IMR-90 (cell line): ENCODE data around the gene UNC79. TPM values are rescaled to one million over a fixed set of nuclear protein-coding genes. Genes with fewer than 3 reads are reported as not detected.

Experiments used
- ATAC-seq: fragments of 200-7000 bp; cut with Tn5 transposase; 2 replicates; pipeline ENCODE4 v1.9.1; 2020; ENCODE audit warnings: low read depth, mild to moderate bottlenecking, moderate library complexity
- BruUV-seq: library from RNA; stranded (reverse); fragments of 400-500 nt; replicated peaks from 2 replicates; lab custom pipeline; 2021; lab: Mats Ljungman, UMichigan
- CTCF ChIA-PET: fragments of 300-600 bp; formaldehyde crosslinking; extraction: SDS; loops from one replicate; lab custom pipeline; 2021; ENCODE audit warnings: antibody characterized with exemption; lab: Yijun Ruan, JAX
- POLR2A ChIA-PET: fragments of 300-600 bp; sonication (Branson Sonifier 250); formaldehyde crosslinking; loops from one replicate; lab custom pipeline; 2022; ENCODE audit warnings: antibody characterized with exemption; ENCODE audit not compliant: unreplicated experiment; lab: Charles Lee
- DNase-seq: peaks from one replicate; pipeline ENCODE4 v3.0.0; 2013
- H2AFZ ChIP-seq: replicated peaks from 2 replicates; pipeline ENCODE3; 2013; ENCODE audit warnings: low read length, mild to moderate bottlenecking; ENCODE audit not compliant: poor library complexity
- H2AK5ac ChIP-seq: 2 replicates; pipeline ENCODE4 v1.6.1; 2013; ENCODE audit warnings: low read depth, low read length, inconsistent platforms
- H2AK9ac ChIP-seq: replicated peaks from 2 replicates; pipeline ENCODE3; 2013; ENCODE audit warnings: mild to moderate bottlenecking, low read depth, low read length, moderate library complexity; ENCODE audit not compliant: poor library complexity
- H2BK120ac ChIP-seq: 2 replicates; pipeline ENCODE4 v1.6.1; 2013; ENCODE audit warnings: low read depth, low read length, inconsistent platforms
- H2BK15ac ChIP-seq: 3 replicates; pipeline ENCODE4 v1.6.1; 2013; ENCODE audit warnings: low read depth, low read length, inconsistent platforms
- H2BK20ac ChIP-seq: 2 replicates; pipeline ENCODE4 v1.6.1; 2013; ENCODE audit warnings: low read depth, mild to moderate bottlenecking, inconsistent platforms, low read length, moderate library complexity
- H2BK5ac ChIP-seq: 2 replicates; pipeline ENCODE4 v1.6.1; 2013; ENCODE audit warnings: mild to moderate bottlenecking, low read depth, low read length, inconsistent platforms; ENCODE audit not compliant: poor library complexity, severe bottlenecking
- H3K14ac ChIP-seq: replicated peaks from 2 replicates; pipeline ENCODE4 v1.6.1; 2013; ENCODE audit warnings: low read depth, low read length, inconsistent platforms
- H3K18ac ChIP-seq: 2 replicates; pipeline ENCODE4 v1.6.1; 2013; ENCODE audit warnings: low read depth, low read length, control low read depth
- H3K23ac ChIP-seq: 2 replicates; pipeline ENCODE4 v1.6.1; 2013; ENCODE audit warnings: low read depth, low read length, inconsistent platforms
- H3K27ac ChIP-seq: 2 replicates; pipeline ENCODE4 v1.5.1; 2013; ENCODE audit warnings: mild to moderate bottlenecking, control low read depth, low read length; ENCODE audit not compliant: insufficient read depth
- H3K27me3 ChIP-seq: 2 replicates; pipeline ENCODE4 v1.6.1; 2013; ENCODE audit warnings: low read length; ENCODE audit not compliant: control insufficient read depth, insufficient read depth
- H3K36me3 ChIP-seq: 2 replicates; pipeline ENCODE4 v1.6.1; 2013; ENCODE audit warnings: low read length, mixed read lengths; ENCODE audit not compliant: control insufficient read depth, insufficient read depth
- H3K4ac ChIP-seq: 2 replicates; pipeline ENCODE4 v1.6.1; 2013; ENCODE audit warnings: low read depth, low read length, inconsistent platforms
- H3K4me1 ChIP-seq: 2 replicates; pipeline ENCODE4 v1.6.1; 2013; ENCODE audit warnings: low read length, mixed read lengths; ENCODE audit not compliant: control insufficient read depth, insufficient read depth
- H3K4me2 ChIP-seq: 2 replicates; pipeline ENCODE4 v1.6.1; 2013; ENCODE audit warnings: low read depth, mild to moderate bottlenecking, control low read depth, low read length, moderate library complexity
- H3K4me3 ChIP-seq: 2 replicates; pipeline ENCODE4 v1.5.1; 2013; ENCODE audit warnings: low read depth, mild to moderate bottlenecking, control low read depth, low read length, moderate library complexity; ENCODE audit not compliant: insufficient read depth
- H3K56ac ChIP-seq: 2 replicates; pipeline ENCODE4 v1.6.1; 2013; ENCODE audit warnings: low read length, inconsistent platforms; ENCODE audit not compliant: insufficient read depth; ENCODE audit errors: extremely low read depth
- H3K79me1 ChIP-seq, 2 experiments: 2 replicates each; pipeline ENCODE4 v1.6.1; 2013; ENCODE audit warnings: low read length in 2 of 2, inconsistent platforms in 1 of 2, low read depth in 1 of 2
- H3K9ac ChIP-seq: 2 replicates; pipeline ENCODE4 v1.6.1; 2013; ENCODE audit warnings: low read depth, low read length, control low read depth
- H3K9me1 ChIP-seq: 2 replicates; pipeline ENCODE4 v1.6.1; 2013; ENCODE audit warnings: low read length, inconsistent platforms; ENCODE audit not compliant: insufficient read depth
- H3K9me3 ChIP-seq: 2 replicates; pipeline ENCODE4 v1.6.1; 2013; ENCODE audit warnings: low read length; ENCODE audit not compliant: control insufficient read depth, insufficient read depth
- H4K20me1 ChIP-seq: 2 replicates; pipeline ENCODE4 v1.6.1; 2013; ENCODE audit warnings: low read length, inconsistent platforms; ENCODE audit not compliant: insufficient read depth
- H4K5ac ChIP-seq: 2 replicates; pipeline ENCODE4 v1.6.1; 2013; ENCODE audit warnings: mild to moderate bottlenecking, low read depth, low read length, control low read depth
- H4K8ac ChIP-seq, 2 experiments: 2 replicates each; pipeline ENCODE4 v1.6.1; 2013; ENCODE audit warnings: low read depth in 2 of 2, low read length in 2 of 2, control low read depth in 1 of 2, inconsistent platforms in 1 of 2
- H4K91ac ChIP-seq: 2 replicates; pipeline ENCODE4 v1.6.1; 2013; ENCODE audit warnings: low read depth, low read length, inconsistent platforms; ENCODE audit not compliant: insufficient read depth
- BHLHE40 ChIP-seq: fragments of 150-350 bp; IDR thresholded peaks from 2 replicates; pipeline ENCODE4 v1.6.1; 2016; ENCODE audit warnings: mild to moderate bottlenecking, low read depth, low read length
- CEBPB ChIP-seq: IDR thresholded peaks from 2 replicates; pipeline ENCODE4 v1.6.1; 2012; ENCODE audit warnings: low read depth, low read length, improper control_type of control experiment
- CHD1 ChIP-seq: IDR thresholded peaks from 2 replicates; pipeline ENCODE4 v1.6.1; 2012; ENCODE audit warnings: low read depth, low read length, improper control_type of control experiment
- ELK1 ChIP-seq: fragments of 150-350 bp; IDR thresholded peaks from 2 replicates; pipeline ENCODE4 v1.6.1; 2016; ENCODE audit warnings: low read depth, mild to moderate bottlenecking, low read length, moderate library complexity, borderline replicate concordance
- FOS ChIP-seq: fragments of 150-350 bp; IDR thresholded peaks from 2 replicates; pipeline ENCODE4 v1.6.1; 2016; ENCODE audit warnings: low read depth, low read length
- MAFK ChIP-seq: IDR thresholded peaks from 2 replicates; pipeline ENCODE4 v1.6.1; 2012; ENCODE audit warnings: low read depth, low read length, improper control_type of control experiment
- MAZ ChIP-seq: IDR thresholded peaks from 2 replicates; pipeline ENCODE4 v1.6.1; 2012; ENCODE audit warnings: low read depth, mild to moderate bottlenecking, low read length, improper control_type of control experiment, moderate library complexity, borderline replicate concordance
- MXI1 ChIP-seq: IDR thresholded peaks from 2 replicates; pipeline ENCODE4 v1.6.1; 2012; ENCODE audit warnings: low read depth, mild to moderate bottlenecking, low read length, moderate library complexity, borderline replicate concordance
- NFE2L2 ChIP-seq: fragments of 150-350 bp; IDR thresholded peaks from 2 replicates; pipeline ENCODE4 v1.6.1; 2016; ENCODE audit warnings: low read depth, mild to moderate bottlenecking, low read length
- POLR2A ChIP-seq: IDR thresholded peaks from 2 replicates; pipeline ENCODE4 v1.6.1; 2012; ENCODE audit warnings: mild to moderate bottlenecking, low read depth, low read length
- RAD21 ChIP-seq: IDR thresholded peaks from 2 replicates; pipeline ENCODE4 v1.6.1; 2012; ENCODE audit warnings: low read length, improper control_type of control experiment
- RCOR1 ChIP-seq: IDR thresholded peaks from 2 replicates; pipeline ENCODE4 v1.6.1; 2012; ENCODE audit warnings: mild to moderate bottlenecking, low read length, improper control_type of control experiment; ENCODE audit not compliant: insufficient replicate concordance
- RFX5 ChIP-seq: IDR thresholded peaks from 2 replicates; pipeline ENCODE4 v1.8.0; 2012; ENCODE audit warnings: low read depth, mild to moderate bottlenecking, low read length, moderate library complexity
- SMC3 ChIP-seq: fragments of 150-350 bp; IDR thresholded peaks from 2 replicates; pipeline ENCODE4 v1.6.1; 2016; ENCODE audit warnings: low read depth, mild to moderate bottlenecking, antibody characterized with exemption, low read length, moderate library complexity
- dilution Hi-C: fragments of 300-500 bp; cut with HindIII; formaldehyde crosslinking; loops from one replicate; pipeline ENCODE4 v1.14.3; 2018; ENCODE audit warnings: low sequenced_read_pairs; ENCODE audit not compliant: unreplicated experiment
- in situ Hi-C: fragments of 300-500 bp; cut with MboI; formaldehyde crosslinking; loops from 3 replicates; pipeline ENCODE4 v1.14.3; 2019; ENCODE audit warnings: low sequenced_read_pairs, inconsistent platforms, mixed read lengths
- intact Hi-C: fragments of 100-400 bp; cut with micrococcal nuclease; formaldehyde crosslinking; loops from 2 replicates; pipeline ENCODE4 v1.10.0; 2022
- polyA plus RNA-seq, 3 experiments: library from polyadenylated mRNA; depleted of rRNA; stranded (reverse); fragments of >200 nt; gene quantifications; 2 replicates each; pipeline ENCODE4 v1.2.3, GENCODE V29; 2012; ENCODE audit warnings: low replicate concordance in 1 of 3
- total RNA-seq: library from RNA; depleted of rRNA; stranded (reverse); fragments of >200 nt; gene quantifications from 2 replicates; pipeline ENCODE4 v1.2.3, GENCODE V29; 2012
- TF ChIP-seq, protein P1 (sequence below): conservative IDR thresholded peaks from 2 replicates; pipeline ENCODE4 v1.5.1; 2012; ENCODE audit warnings: mild to moderate bottlenecking, low read depth, low read length, improper control_type of control experiment
- TF ChIP-seq, protein P2 (sequence below): fragments of 150-350 bp; IDR thresholded peaks from 2 replicates; pipeline ENCODE4 v1.6.1; 2017; ENCODE audit warnings: mild to moderate bottlenecking, antibody characterized with exemption, low read length, low read depth

Gene UNC79
- total and polyA plus RNA-seq, 2 of the 4 experiments (the other 2 are of a cell fraction): under 0.01 TPM

DNA sequence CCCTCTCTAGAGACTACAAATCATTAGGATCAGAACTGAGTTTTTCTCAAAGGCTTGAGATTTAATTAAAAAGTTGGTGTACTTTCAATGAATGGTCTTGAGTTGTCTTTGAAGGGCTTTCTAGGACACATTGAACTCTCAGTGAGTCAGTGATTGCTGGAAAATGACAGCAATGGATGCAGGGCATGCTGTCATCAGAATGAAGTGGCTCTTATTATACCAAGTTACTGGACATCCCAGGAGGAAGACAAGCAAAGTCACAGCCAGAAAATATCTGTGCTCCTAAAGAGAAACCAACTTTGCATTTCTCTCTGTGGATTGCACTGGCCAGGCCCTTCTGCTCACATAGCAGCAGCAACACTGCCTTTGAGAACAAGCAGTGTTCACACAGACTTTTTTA is 244.9 kb downstream of the UNC79 start:
- H3K9me3 ChIP-seq: peaks cover 2% of the 10 kb centered on the region; the same call in 1 of the 2 replicates
- no TSS peak for BruUV-seq
- dilution Hi-C loops (no loop called here), intact Hi-C loops (no loop called here), in situ Hi-C loops (no loop called here)
- no peak overlapping the region for H2BK5ac ChIP-seq
- no peaks in the 10 kb centered on the region for H3K36me3 ChIP-seq
- H3K56ac ChIP-seq: no peak overlapping the region
- H3K4ac ChIP-seq: no peak overlapping the region
- no peak overlapping the region for H2BK20ac ChIP-seq
- ATAC-seq: no peak
- CTCF ChIA-PET: no interaction called here
- H2AK5ac ChIP-seq: no peak overlapping the region
- H3K4me1 ChIP-seq: no peaks in the 10 kb centered on the region
- no peak overlapping the region for H2AFZ ChIP-seq
- no peak overlapping the region for H3K18ac ChIP-seq
- H2BK15ac ChIP-seq: no peak overlapping the region
- no peak overlapping the region for H3K4me2 ChIP-seq
- no peak overlapping the region for H4K8ac ChIP-seq
- no peak overlapping the region for H2AK9ac ChIP-seq
- H2BK120ac ChIP-seq: no peak overlapping the region
- H4K91ac ChIP-seq: no peak overlapping the region
- no peaks in the 10 kb centered on the region for H3K27me3 ChIP-seq
- H3K14ac ChIP-seq: no peak overlapping the region
- H3K4me3 ChIP-seq: no peak overlapping the region
- H3K9me1 ChIP-seq: no peaks in the 10 kb centered on the region
- H4K5ac ChIP-seq: no peak overlapping the region
- H3K79me1 ChIP-seq: no peaks in the 10 kb centered on the region
- H3K27ac ChIP-seq: no peak overlapping the region
- no peaks in the 10 kb centered on the region for H4K20me1 ChIP-seq
- no peak overlapping the region for H3K23ac ChIP-seq
- POLR2A ChIA-PET: no interaction called here
- DNase-seq: no peak
- no peak overlapping the region for H3K9ac ChIP-seq
- TF ChIP-seq, protein P1, sequence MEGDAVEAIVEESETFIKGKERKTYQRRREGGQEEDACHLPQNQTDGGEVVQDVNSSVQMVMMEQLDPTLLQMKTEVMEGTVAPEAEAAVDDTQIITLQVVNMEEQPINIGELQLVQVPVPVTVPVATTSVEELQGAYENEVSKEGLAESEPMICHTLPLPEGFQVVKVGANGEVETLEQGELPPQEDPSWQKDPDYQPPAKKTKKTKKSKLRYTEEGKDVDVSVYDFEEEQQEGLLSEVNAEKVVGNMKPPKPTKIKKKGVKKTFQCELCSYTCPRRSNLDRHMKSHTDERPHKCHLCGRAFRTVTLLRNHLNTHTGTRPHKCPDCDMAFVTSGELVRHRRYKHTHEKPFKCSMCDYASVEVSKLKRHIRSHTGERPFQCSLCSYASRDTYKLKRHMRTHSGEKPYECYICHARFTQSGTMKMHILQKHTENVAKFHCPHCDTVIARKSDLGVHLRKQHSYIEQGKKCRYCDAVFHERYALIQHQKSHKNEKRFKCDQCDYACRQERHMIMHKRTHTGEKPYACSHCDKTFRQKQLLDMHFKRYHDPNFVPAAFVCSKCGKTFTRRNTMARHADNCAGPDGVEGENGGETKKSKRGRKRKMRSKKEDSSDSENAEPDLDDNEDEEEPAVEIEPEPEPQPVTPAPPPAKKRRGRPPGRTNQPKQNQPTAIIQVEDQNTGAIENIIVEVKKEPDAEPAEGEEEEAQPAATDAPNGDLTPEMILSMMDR: no peak
- TF ChIP-seq, protein P2, sequence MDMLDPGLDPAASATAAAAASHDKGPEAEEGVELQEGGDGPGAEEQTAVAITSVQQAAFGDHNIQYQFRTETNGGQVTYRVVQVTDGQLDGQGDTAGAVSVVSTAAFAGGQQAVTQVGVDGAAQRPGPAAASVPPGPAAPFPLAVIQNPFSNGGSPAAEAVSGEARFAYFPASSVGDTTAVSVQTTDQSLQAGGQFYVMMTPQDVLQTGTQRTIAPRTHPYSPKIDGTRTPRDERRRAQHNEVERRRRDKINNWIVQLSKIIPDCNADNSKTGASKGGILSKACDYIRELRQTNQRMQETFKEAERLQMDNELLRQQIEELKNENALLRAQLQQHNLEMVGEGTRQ: no peak
- TF ChIP-seq MXI1 (no peak), CEBPB (no peak), MAFK (no peak), RFX5 (no peak), FOS (no peak), SMC3 (no peak), RAD21 (no peak), CHD1 (no peak), RCOR1 (no peak), BHLHE40 (no peak), NFE2L2 (no peak), ELK1 (no peak), MAZ (no peak), POLR2A (no peak)
